ENCODE data around the gene SEMA4D.

DNA sequence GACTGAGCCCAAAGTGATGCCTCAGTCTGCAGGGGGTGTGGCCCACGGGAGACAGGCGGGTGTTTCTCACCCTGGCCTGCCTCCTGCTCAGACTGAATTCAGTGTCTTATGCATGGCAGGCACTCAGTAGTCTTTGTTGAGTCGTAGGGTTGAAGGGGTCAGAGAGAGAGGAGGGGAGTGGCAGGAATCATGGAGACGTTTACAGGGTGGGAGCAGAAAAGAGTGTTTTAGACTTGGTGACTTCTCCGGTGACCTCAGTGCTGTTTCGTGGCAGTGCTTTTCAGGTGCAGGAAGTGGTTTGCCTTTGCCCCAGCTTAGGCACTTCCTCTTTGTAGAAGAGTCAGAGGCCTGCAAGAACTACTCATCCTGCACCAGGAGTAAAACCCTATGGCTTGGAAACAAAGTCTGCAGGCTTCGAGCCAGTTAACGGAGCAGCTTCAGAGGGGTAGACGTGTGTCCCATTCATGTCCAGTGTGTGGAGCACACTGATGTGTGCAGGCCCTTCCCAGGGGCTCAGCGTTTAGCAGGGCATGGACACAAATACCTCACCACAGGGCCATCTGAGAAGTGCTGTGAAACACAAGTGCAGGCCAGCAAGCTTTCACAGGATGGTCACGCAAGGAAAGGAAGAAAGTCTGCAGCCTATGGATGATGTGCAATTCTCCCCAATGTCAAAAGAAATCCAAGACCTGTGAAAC is 24.5 kb upstream of the SEMA4D start:
- TF ChIP-seq, protein P1, sequence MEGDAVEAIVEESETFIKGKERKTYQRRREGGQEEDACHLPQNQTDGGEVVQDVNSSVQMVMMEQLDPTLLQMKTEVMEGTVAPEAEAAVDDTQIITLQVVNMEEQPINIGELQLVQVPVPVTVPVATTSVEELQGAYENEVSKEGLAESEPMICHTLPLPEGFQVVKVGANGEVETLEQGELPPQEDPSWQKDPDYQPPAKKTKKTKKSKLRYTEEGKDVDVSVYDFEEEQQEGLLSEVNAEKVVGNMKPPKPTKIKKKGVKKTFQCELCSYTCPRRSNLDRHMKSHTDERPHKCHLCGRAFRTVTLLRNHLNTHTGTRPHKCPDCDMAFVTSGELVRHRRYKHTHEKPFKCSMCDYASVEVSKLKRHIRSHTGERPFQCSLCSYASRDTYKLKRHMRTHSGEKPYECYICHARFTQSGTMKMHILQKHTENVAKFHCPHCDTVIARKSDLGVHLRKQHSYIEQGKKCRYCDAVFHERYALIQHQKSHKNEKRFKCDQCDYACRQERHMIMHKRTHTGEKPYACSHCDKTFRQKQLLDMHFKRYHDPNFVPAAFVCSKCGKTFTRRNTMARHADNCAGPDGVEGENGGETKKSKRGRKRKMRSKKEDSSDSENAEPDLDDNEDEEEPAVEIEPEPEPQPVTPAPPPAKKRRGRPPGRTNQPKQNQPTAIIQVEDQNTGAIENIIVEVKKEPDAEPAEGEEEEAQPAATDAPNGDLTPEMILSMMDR (IDR thresholded peaks at IDR 0.05 in 4 of 5, conservative IDR thresholded peaks at IDR 0.05 in 1 of 5) = no peak
- no peak for TF ChIP-seq POLR2A (IDR thresholded peaks at IDR 0.05)

All from gastrocnemius medialis (tissue), 4 donors.